Measurements from ENCODE around the gene CPNE2. TPM values are rescaled to one million over a fixed set of nuclear protein-coding genes. Genes with fewer than 3 reads are reported as not detected.

CPNE2 gene
- total RNA-seq, 4 donors from 2014 or later = 41.6 to 154 (median 84.2) TPM

- Histone ChIP-seq H3K27ac (no peak overlapping the region), H3K36me3 (peaks cover 0 to 16% (median 0%) of the 10 kb centered on the region in 4 donors), H3K4me3 (no peak overlapping the region), H3K9me3 (no peaks in the 10 kb centered on the region), H3K27me3 (no peaks in the 10 kb centered on the region), H3K4me1 (peaks cover 0 to 8% (median 0%) of the 10 kb centered on the region in 4 donors)
- 74 to 82% methylated on average over 8 to 13 of the region's 13 CpGs for WGBS, 2 donors (ENCODE audit: low coverage in 1 of 2)
- no peak for TF ChIP-seq POLR2A (IDR thresholded peaks at IDR 0.05)
- TF ChIP-seq, protein P1, sequence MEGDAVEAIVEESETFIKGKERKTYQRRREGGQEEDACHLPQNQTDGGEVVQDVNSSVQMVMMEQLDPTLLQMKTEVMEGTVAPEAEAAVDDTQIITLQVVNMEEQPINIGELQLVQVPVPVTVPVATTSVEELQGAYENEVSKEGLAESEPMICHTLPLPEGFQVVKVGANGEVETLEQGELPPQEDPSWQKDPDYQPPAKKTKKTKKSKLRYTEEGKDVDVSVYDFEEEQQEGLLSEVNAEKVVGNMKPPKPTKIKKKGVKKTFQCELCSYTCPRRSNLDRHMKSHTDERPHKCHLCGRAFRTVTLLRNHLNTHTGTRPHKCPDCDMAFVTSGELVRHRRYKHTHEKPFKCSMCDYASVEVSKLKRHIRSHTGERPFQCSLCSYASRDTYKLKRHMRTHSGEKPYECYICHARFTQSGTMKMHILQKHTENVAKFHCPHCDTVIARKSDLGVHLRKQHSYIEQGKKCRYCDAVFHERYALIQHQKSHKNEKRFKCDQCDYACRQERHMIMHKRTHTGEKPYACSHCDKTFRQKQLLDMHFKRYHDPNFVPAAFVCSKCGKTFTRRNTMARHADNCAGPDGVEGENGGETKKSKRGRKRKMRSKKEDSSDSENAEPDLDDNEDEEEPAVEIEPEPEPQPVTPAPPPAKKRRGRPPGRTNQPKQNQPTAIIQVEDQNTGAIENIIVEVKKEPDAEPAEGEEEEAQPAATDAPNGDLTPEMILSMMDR (IDR thresholded peaks at IDR 0.05) = peak; percentile 30 to 45 (median 39)
- peak; percentile 57 for DNase-seq
- intact Hi-C loops (cut with DNase I; ENCODE audit: low total_unique reads) (loop anchor here (10.0 kb wide), 1 partner anchor 181 kb away; the partner anchor contains the start of gene SLC12A3), in situ Hi-C loops (cut with MboI; ENCODE audit: low pct_ligation_motif_present in 1 of 4, low pct_unique_long_range_greater_than_20kb in 1 of 4, low sequenced_read_pairs in 3 of 4) (loop anchor here in 1 of 4 donors (10.0 kb wide), 1 partner anchor 71 kb away; no protein-coding TSS in a partner anchor)
Measured at GRCh38 chr16:57045694-57046381, 46.5 kb upstream of the CPNE2 start.

DNA sequence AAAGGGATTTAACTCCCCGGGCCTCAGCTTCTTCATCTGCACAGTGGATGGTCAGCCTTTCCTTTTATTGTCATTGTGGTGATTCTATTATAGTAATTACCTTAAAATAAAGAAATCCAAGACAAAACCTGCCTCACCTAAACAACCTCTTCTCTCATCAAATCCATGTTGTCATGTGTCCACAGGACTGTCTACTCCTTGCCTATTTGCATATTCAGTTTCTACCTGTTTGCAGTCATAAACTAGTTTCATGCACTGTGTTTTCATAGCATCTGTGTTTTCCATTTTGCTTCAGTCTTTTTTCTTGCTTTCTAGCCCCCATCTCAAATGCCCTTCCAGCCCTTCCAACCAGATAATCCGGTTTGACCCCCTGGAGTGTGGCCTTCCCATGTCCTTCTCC, 44.3 kb upstream of the CPNE2 start:
- in situ Hi-C loops (cut with MboI; ENCODE audit: low pct_ligation_motif_present in 1 of 4, low pct_unique_long_range_greater_than_20kb in 1 of 4, low sequenced_read_pairs in 3 of 4) (loop anchor here in 1 of 4 donors (10.0 kb wide), 1 partner anchor 73 kb away; no protein-coding TSS in a partner anchor), intact Hi-C loops (cut with DNase I; ENCODE audit: low total_unique reads) (loop anchor here (10.0 kb wide), 1 partner anchor 183 kb away; the partner anchor contains the start of gene SLC12A3)
- 85 to 88% methylated on average over 2 of the region's 2 CpGs for WGBS, 2 donors (ENCODE audit: low coverage in 1 of 2)
- Histone ChIP-seq H3K4me3 (no peak overlapping the region), H3K27me3 (no peaks in the 10 kb centered on the region), H3K36me3 (peaks cover 0 to 23% (median 0%) of the 10 kb centered on the region in 4 donors), H3K4me1 (no peaks in the 10 kb centered on the region), H3K9me3 (no peaks in the 10 kb centered on the region), H3K27ac (no peak overlapping the region)
- TF ChIP-seq POLR2AphosphoS5 (IDR thresholded peaks at IDR 0.05) (no peak), POLR2A (IDR thresholded peaks at IDR 0.05) (no peak), EP300 (IDR thresholded peaks at IDR 0.05; ENCODE audit: low read depth) (no peak)
- TF ChIP-seq, protein P1 (IDR thresholded peaks at IDR 0.05) = no peak
- DNase-seq = no peak

DNA sequence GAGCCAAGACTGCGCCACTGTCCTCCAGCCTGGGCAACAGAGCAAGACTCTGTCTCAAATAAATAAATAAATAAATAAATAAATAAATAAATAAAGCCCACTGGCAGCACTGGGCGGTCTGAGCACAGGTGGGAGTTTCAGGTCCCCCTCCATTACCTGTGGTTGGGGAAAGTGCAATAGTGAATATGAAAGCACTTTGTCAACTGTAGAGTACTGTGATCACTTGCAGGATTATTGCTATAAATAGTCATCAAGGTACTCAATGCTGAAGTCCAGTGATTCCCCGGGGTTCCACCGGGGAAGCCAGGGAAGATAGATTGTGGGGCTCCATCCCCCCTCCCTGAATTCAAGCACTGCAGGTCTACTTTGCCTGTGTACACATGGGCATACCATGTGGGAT, 42.7 kb upstream of the CPNE2 start:
- Histone ChIP-seq H3K27ac (no peak overlapping the region), H3K4me3 (no peak overlapping the region), H3K4me1 (no peaks in the 10 kb centered on the region), H3K27me3 (no peaks in the 10 kb centered on the region), H3K36me3 (peaks cover 0 to 18% (median 1%) of the 10 kb centered on the region in 4 donors), H3K9me3 (no peaks in the 10 kb centered on the region)
- TF ChIP-seq EP300 (IDR thresholded peaks at IDR 0.05; ENCODE audit: low read depth) (no peak), POLR2A (IDR thresholded peaks at IDR 0.05) (no peak), POLR2AphosphoS5 (IDR thresholded peaks at IDR 0.05) (no peak)
- TF ChIP-seq, protein P1 (IDR thresholded peaks at IDR 0.05) = no peak
- 67 to 88% methylated on average over 1 to 4 of the region's 4 CpGs for WGBS, 2 donors (ENCODE audit: low coverage in 1 of 2)
- no peak for DNase-seq
- in situ Hi-C loops (cut with MboI; ENCODE audit: low pct_ligation_motif_present in 1 of 4, low pct_unique_long_range_greater_than_20kb in 1 of 4, low sequenced_read_pairs in 3 of 4) (loop anchor here in 2 of 4 donors (10.0 to 25.0 kb wide), 2 partner anchors 75 to 187 kb away; partner anchors contain the start of gene SLC12A3 (in 1 of the 2)), intact Hi-C loops (cut with DNase I; ENCODE audit: low total_unique reads) (loop anchor here (10.0 kb wide), 1 partner anchor 185 kb away; the partner anchor contains the start of gene SLC12A3)

DNA sequence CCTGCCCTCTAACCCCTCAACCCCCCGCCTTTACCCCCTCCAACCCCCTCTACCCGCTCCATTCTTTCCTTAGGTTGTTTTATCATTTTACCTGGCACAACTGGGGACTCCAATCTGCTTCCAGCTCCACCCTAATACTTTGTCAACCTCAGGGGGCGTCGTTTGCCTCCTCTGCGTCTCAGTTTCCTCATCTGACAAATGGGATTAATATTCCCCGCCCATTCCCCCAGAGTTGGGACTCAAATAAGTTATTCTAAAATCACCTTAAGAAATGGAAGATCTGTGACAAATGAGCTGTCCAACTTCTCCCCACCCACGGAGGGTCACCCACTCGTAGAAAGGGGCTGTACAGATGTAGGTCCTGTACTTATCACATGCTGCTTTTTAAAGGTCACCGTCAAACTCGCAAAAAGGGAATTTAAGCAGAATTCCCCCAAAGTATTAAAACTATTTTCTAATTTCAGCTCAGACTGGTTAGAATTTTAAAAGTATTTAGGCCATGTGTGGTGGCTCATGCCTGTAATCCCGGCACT, 40.6 kb upstream of the CPNE2 start:
- Histone ChIP-seq H3K9me3 (no peaks in the 10 kb centered on the region), H3K4me3 (no peak overlapping the region), H3K27me3 (no peaks in the 10 kb centered on the region), H3K27ac (no peak overlapping the region), H3K36me3 (peaks cover 0 to 28% (median 10%) of the 10 kb centered on the region in 4 donors), H3K4me1 (no peaks in the 10 kb centered on the region)
- in situ Hi-C loops (cut with MboI; ENCODE audit: low pct_ligation_motif_present in 1 of 4, low pct_unique_long_range_greater_than_20kb in 1 of 4, low sequenced_read_pairs in 3 of 4) = loop anchor here in 1 of 4 donors (25.0 kb wide), 1 partner anchor 189 kb away; the partner anchor contains the start of gene SLC12A3
- TF ChIP-seq EP300 (IDR thresholded peaks at IDR 0.05; ENCODE audit: low read depth) (no peak), POLR2A (IDR thresholded peaks at IDR 0.05) (no peak), POLR2AphosphoS5 (IDR thresholded peaks at IDR 0.05) (no peak)
- TF ChIP-seq, protein P1 (IDR thresholded peaks at IDR 0.05) = no peak
- WGBS, 2 donors (ENCODE audit: low coverage in 1 of 2) = 85 to 97% methylated on average over 5 to 11 of the region's 11 CpGs
- DNase-seq = no peak
- intact Hi-C loops (cut with DNase I; ENCODE audit: low total_unique reads) = no loop called here
